B cell (primary cell): ENCODE data around the gene PRKN. TPM values are rescaled to one million over a fixed set of nuclear protein-coding genes. Genes with fewer than 3 reads are reported as not detected.

Experiments used
- ATAC-seq: fragments of 200-7000 bp; cut with Tn5 transposase; one replicate; pipeline ENCODE4 v1.10.0; 2021; ENCODE audit warnings: low read depth, mild to moderate bottlenecking, moderate number of reproducible peaks, moderate library complexity
- CTCF ChIA-PET: fragments of 350-600 bp; sonication (Branson Sonifier 250); formaldehyde crosslinking; loops from one replicate; lab custom pipeline; 2021; ENCODE audit warnings: antibody characterized with exemption, inconsistent platforms; lab: Charles Lee
- POLR2A ChIA-PET: fragments of 350-600 bp; sonication (Branson Sonifier 250); formaldehyde crosslinking; loops from one replicate; lab custom pipeline; 2021; ENCODE audit warnings: antibody characterized with exemption; lab: Charles Lee
- DNase-seq: peaks from one replicate; pipeline ENCODE4 v3.0.0; 2013
- H2AFZ ChIP-seq: 2 replicates; pipeline ENCODE4 v1.6.1; 2012; ENCODE audit warnings: mild to moderate bottlenecking, low read depth, low read length; ENCODE audit not compliant: insufficient read depth, poor library complexity, severe bottlenecking
- H3K27ac ChIP-seq, 2 donors: 1 replicate in 1 of 2; 2 replicates in 1 of 2; pipeline ENCODE4 v1.5.1; 2012 to 2013; ENCODE audit warnings: low read length in 2 of 2, mild to moderate bottlenecking in 2 of 2, moderate library complexity in 1 of 2
- H3K27me3 ChIP-seq, 4 experiments: fragments of 200-600 bp in 1 of 4; sonication (generic) in 1 of 4; replicated peaks in 1 of 4; 1 replicate in 2 of 4; 2 replicates in 2 of 4; pipeline versions ENCODE4 v1.6.1 to v1.7.0; 2013 to 2016; ENCODE audit warnings: low read length in 3 of 4, mild to moderate bottlenecking in 2 of 4, mixed read lengths in 1 of 4, moderate library complexity in 1 of 4; ENCODE audit not compliant: insufficient read depth in 4 of 4, control insufficient read depth in 3 of 4; ENCODE audit errors: control extremely low read depth in 1 of 4
- H3K36me3 ChIP-seq, 2 experiments: replicated peaks in 1 of 2; 1 replicate in 1 of 2; 2 replicates in 1 of 2; pipeline versions ENCODE4 v1.6.1 to v1.7.1; 2013; ENCODE audit warnings: low read length in 1 of 2; ENCODE audit not compliant: insufficient read depth in 2 of 2, control insufficient read depth in 1 of 2; ENCODE audit errors: control extremely low read depth in 1 of 2, extremely low read depth in 1 of 2
- H3K4me1 ChIP-seq, 2 donors: fragments of 200-600 bp in 1 of 2; sonication (generic) in 1 of 2; 1 replicate in 1 of 2; 2 replicates in 1 of 2; pipeline versions ENCODE4 v1.5.1 to v1.6.1; 2013 to 2017; ENCODE audit warnings: low read length in 2 of 2; ENCODE audit not compliant: control insufficient read depth in 2 of 2, insufficient read depth in 2 of 2
- H3K4me2 ChIP-seq: replicated peaks from 2 replicates; pipeline ENCODE3; 2012; ENCODE audit warnings: mild to moderate bottlenecking, low read depth, low read length; ENCODE audit not compliant: poor library complexity, severe bottlenecking
- H3K4me3 ChIP-seq, 5 experiments: fragments of 200-600 bp in 1 of 5; sonication (generic) in 1 of 5; 1 replicate in 3 of 5; 2 replicates in 2 of 5; pipeline versions ENCODE4 v1.5.1 to v1.7.0; 2011 to 2016; ENCODE audit warnings: low read length in 4 of 5, mild to moderate bottlenecking in 4 of 5, low read depth in 2 of 5, control low read depth in 1 of 5, moderate library complexity in 1 of 5; ENCODE audit not compliant: insufficient read depth in 1 of 5; ENCODE audit errors: control extremely low read depth in 1 of 5, extremely low read depth in 1 of 5
- H3K79me2 ChIP-seq: fragments of 200-600 bp; sonication (generic); one replicate; pipeline ENCODE4 v1.6.0; 2016; ENCODE audit warnings: low read length; ENCODE audit not compliant: control insufficient read depth, insufficient read depth
- H3K9ac ChIP-seq: fragments of 200-600 bp; sonication (generic); 2 replicates; pipeline ENCODE4 v1.6.1; 2017; ENCODE audit warnings: mild to moderate bottlenecking, low read length, moderate library complexity
- H3K9me3 ChIP-seq, 3 donors: one replicate each; pipeline versions ENCODE4 v1.6.1 to v1.7.1; 2013; ENCODE audit warnings: low read length in 2 of 3; ENCODE audit not compliant: control insufficient read depth in 2 of 3, insufficient read depth in 1 of 3; ENCODE audit errors: control extremely low read depth in 1 of 3
- H4K20me1 ChIP-seq: 2 replicates; pipeline ENCODE4 v1.6.0; 2012; ENCODE audit warnings: mild to moderate bottlenecking, low read length; ENCODE audit not compliant: insufficient read depth, control insufficient read depth, poor library complexity, severe bottlenecking
- H3K27ac Mint-ChIP-seq: one replicate; pipeline ENCODE4 v1.8.0; 2021; ENCODE audit warnings: mixed read lengths
- H3K27me3 Mint-ChIP-seq: one replicate; pipeline ENCODE4 v1.8.0; 2021; ENCODE audit warnings: mixed read lengths
- H3K4me1 Mint-ChIP-seq: one replicate; pipeline ENCODE4 v1.8.0; 2021; ENCODE audit warnings: mixed read lengths
- H3K4me3 Mint-ChIP-seq: one replicate; pipeline ENCODE4 v1.8.0; 2021; ENCODE audit warnings: mixed read lengths
- H3K9me3 Mint-ChIP-seq: one replicate; pipeline ENCODE4 v1.8.0; 2022; ENCODE audit warnings: mixed read lengths; ENCODE audit not compliant: insufficient read depth
- EZH2 ChIP-seq: IDR thresholded peaks from 2 replicates; pipeline ENCODE4 v1.6.1; 2012; ENCODE audit warnings: borderline replicate concordance, low read depth, mild to moderate bottlenecking, moderate library complexity, low read length; ENCODE audit not compliant: insufficient read depth, poor library complexity, severe bottlenecking
- WGBS: methylation state at CpG from one replicate; pipeline ENCODE4 v1.1.5; 2013; ENCODE audit warnings: missing lambda C conversion rate; ENCODE audit not compliant: insufficient coverage; 5-methylcytosine and 5-hydroxymethylcytosine counted together
- intact Hi-C: fragments of 100-400 bp; cut with micrococcal nuclease; formaldehyde crosslinking; loops from one replicate; pipeline ENCODE4 v1.10.0; 2022
- polyA plus RNA-seq: library from polyadenylated mRNA; depleted of rRNA; stranded (reverse); fragments of >200 nt; gene quantifications from 2 replicates; pipeline ENCODE4 v1.2.3, GENCODE V29; 2012
- total RNA-seq, 2 donors: library from RNA; stranded (reverse); fragments of 120-200 nt in 1 of 2; gene quantifications; 1 replicate in 1 of 2; 2 replicates in 1 of 2; pipeline versions ENCODE4 v1.2.3 to v1.2.4, GENCODE V29; 2013 to 2022
- TF ChIP-seq, protein P1 (sequence below): fragments of 200-600 bp; IDR thresholded peaks from one replicate; pipeline ENCODE4 v1.8.0; 2022; ENCODE audit warnings: antibody characterized with exemption, mild to moderate bottlenecking

PRKN gene
- total and polyA plus RNA-seq, 2 donors (not counting 1 experiment from before 2014, with no cell fraction given) = 1.6 to 6.2 TPM

DNA sequence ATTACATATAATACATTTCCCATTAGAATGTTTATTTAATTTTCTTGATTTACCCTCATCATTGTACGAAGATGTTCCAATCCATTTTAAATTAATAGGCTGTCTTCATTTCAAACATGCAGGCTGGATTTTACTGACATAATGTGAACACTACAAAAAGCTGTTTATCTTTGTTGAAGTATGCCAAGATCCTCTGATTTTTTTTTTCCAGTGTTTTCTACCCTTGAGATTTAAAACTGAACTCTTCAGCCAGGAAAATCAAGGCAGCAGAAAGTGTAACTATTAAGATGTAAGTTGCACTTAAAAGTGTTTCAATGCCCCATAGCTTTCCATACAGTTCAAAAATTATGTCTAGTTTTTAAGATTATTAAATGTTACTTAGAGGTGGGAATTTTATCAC, 43.5 kb downstream of the PRKN start:
- intact Hi-C loops = no loop called here
- H4K20me1 ChIP-seq = no peaks in the 10 kb centered on the region
- no peak overlapping the region for H3K4me2 ChIP-seq
- ATAC-seq (no peak), DNase-seq (no peak)
- CTCF ChIA-PET = no interaction called here
- no peaks in the 10 kb centered on the region for H3K79me2 ChIP-seq
- WGBS = no CpG with 5 or more reads among the region's 1 CpG
- H2AFZ ChIP-seq = no peak overlapping the region
- Mint-ChIP-seq H3K27ac (no peak overlapping the region), H3K27me3 (no peaks in the 10 kb centered on the region), H3K4me3 (no peak overlapping the region), H3K4me1 (no peaks in the 10 kb centered on the region), H3K9me3 (peaks cover 3% of the 10 kb centered on the region)
- POLR2A ChIA-PET = no interaction called here
- no peak overlapping the region for H3K4me3 ChIP-seq
- H3K9me3 ChIP-seq = peaks cover 0 to 3% (median 0%) of the 10 kb centered on the region in 3 donors
- no peak overlapping the region for H3K9ac ChIP-seq
- H3K4me1 ChIP-seq = no peaks in the 10 kb centered on the region
- no peaks in the 10 kb centered on the region for H3K36me3 ChIP-seq
- TF ChIP-seq EZH2 = no peak
- TF ChIP-seq, protein P1, sequence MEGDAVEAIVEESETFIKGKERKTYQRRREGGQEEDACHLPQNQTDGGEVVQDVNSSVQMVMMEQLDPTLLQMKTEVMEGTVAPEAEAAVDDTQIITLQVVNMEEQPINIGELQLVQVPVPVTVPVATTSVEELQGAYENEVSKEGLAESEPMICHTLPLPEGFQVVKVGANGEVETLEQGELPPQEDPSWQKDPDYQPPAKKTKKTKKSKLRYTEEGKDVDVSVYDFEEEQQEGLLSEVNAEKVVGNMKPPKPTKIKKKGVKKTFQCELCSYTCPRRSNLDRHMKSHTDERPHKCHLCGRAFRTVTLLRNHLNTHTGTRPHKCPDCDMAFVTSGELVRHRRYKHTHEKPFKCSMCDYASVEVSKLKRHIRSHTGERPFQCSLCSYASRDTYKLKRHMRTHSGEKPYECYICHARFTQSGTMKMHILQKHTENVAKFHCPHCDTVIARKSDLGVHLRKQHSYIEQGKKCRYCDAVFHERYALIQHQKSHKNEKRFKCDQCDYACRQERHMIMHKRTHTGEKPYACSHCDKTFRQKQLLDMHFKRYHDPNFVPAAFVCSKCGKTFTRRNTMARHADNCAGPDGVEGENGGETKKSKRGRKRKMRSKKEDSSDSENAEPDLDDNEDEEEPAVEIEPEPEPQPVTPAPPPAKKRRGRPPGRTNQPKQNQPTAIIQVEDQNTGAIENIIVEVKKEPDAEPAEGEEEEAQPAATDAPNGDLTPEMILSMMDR = no peak
- no peaks in the 10 kb centered on the region for H3K27me3 ChIP-seq
- H3K27ac ChIP-seq = no peak overlapping the region

DNA sequence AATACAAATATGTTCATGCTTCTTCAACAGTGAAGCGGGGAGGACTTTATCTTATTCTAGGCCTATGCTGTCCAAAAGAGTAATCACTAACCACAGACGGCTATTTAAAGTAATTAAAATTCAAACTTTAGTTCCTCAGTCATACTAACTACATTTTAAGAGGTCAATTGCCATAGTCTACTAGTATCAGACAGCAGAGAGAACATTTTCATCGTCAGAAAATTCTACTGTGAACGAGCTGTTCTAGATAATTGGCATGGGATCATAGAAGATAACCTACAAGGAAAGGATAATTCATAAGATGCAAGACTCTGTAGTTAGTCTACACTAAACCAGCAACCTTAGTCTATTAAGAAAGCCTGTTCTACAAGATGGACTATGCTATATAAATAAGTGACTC, 44.4 kb downstream of the PRKN start:
- Mint-ChIP-seq H3K27ac (no peak overlapping the region), H3K4me1 (no peaks in the 10 kb centered on the region), H3K4me3 (no peak overlapping the region), H3K9me3 (peaks cover 3% of the 10 kb centered on the region), H3K27me3 (no peaks in the 10 kb centered on the region)
- intact Hi-C loops = no loop called here
- H3K4me2 ChIP-seq = no peak overlapping the region
- H3K27me3 ChIP-seq = no peaks in the 10 kb centered on the region
- TF ChIP-seq, protein P1 = no peak
- no peak for TF ChIP-seq EZH2
- no peaks in the 10 kb centered on the region for H3K79me2 ChIP-seq
- ATAC-seq (no peak), DNase-seq (no peak)
- H3K27ac ChIP-seq = no peak overlapping the region
- no peak overlapping the region for H3K9ac ChIP-seq
- no CpG with 5 or more reads among the region's 4 CpGs for WGBS
- ChIA-PET CTCF (no interaction called here), POLR2A (no interaction called here)
- peaks cover 0 to 3% (median 0%) of the 10 kb centered on the region in 3 donors for H3K9me3 ChIP-seq
- H3K36me3 ChIP-seq = no peaks in the 10 kb centered on the region
- H2AFZ ChIP-seq = no peak overlapping the region
- no peaks in the 10 kb centered on the region for H4K20me1 ChIP-seq
- no peaks in the 10 kb centered on the region for H3K4me1 ChIP-seq
- no peak overlapping the region for H3K4me3 ChIP-seq
